ENCODE measurements around the gene RPP38. TPM values are rescaled to one million over a fixed set of nuclear protein-coding genes. Genes with fewer than 3 reads are reported as not detected.
A peak's percentile ranks its signal among the peaks of the same experiment; 100 is the strongest.

The RPP38 gene
- polyA plus RNA-seq, 10 donors: 11.1 to 16.3 (median 13.1) TPM

DNA sequence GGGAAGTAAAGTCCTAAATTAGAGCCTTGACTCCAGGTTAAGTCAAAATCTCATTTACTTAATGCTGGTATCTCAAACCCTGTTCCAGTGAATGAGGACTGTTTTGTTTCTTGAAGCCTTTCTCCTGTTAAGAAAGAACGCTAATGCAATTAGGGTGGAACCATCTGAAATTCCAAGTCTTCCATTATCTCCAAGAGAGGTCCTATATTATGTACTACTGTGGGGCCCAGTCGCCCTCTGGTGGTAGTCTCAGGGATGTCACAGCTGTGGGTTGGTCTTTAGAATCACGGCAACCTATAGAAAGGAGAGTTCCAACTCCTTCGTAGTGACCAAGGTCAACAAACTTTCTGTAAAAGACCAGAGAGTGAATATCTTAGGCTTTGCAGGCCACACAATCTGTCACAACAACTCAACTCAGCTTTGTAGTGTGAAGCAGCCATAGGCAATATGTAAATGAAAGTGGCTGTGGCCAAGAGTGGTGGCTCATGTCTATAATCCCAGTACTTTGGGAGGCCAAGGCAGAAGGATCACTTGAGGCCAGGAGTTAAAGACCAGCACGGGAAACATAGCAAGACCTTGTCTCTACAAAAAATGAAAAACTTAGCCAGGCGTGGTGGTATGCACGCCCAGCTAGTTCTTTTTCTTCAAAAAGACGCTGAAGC, 9.3 kb downstream of the RPP38 start:
- peak; percentile 58 to 82 (median 66) for DNase-seq

DNA sequence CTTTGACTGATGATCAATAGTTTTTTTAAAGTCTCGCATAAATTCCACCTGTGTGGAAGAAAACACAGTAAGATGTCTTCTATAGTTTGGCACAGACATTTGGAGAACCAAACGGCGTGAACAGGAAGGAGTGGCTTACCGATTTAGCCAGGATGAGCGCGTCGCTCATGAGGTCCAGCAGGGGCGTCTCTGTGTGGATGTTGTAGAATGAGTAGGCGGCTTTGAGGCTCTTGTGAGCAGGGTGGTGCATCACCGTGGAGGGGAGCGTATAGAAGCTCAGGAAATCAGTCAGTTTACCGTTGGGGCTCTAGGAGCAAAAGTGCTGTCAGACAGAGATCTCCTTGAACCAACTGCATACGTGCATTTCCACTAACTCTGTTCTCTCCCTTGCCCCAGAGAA, 15.5 kb downstream of the RPP38 start:
- no peak for DNase-seq

DNA sequence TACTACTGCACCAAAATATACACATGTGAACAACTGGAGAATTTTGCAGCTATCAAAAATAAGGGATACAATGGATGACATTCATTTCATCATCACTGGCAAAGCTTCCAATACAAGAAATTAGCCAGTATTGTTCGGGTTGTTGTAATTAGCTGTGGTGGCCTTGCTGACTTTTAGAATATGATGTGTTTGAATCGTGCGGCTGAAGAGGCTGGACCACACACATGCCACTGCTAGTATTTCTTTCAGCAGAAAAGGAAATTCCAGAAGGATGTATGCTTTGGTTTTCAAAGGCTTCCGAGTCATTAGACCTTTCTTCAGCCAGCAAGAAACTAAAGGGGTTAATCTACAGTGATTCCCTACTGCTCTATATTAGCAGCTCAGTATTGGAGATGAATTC, 16.6 kb downstream of the RPP38 start:
- no peak for DNase-seq

DNA sequence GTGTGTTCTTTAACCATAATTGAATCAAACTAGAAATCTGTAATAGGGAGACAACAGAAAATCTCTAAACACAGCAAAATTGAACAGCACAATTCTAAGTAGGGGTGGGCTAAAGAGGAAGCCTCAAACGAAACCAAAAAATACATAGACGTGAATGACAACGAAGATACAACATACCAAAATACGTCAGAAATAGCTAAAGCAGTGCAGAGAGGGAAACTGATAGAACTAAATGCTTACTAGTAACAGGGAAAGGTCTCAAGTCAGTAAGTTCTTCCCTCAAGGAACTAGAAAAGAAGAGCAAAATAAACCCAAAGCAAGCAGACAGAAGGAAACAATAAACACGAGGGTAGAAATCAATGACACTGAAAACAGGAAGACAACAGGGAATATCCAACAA, 19.1 kb downstream of the RPP38 start:
- DNase-seq: no peak

DNA sequence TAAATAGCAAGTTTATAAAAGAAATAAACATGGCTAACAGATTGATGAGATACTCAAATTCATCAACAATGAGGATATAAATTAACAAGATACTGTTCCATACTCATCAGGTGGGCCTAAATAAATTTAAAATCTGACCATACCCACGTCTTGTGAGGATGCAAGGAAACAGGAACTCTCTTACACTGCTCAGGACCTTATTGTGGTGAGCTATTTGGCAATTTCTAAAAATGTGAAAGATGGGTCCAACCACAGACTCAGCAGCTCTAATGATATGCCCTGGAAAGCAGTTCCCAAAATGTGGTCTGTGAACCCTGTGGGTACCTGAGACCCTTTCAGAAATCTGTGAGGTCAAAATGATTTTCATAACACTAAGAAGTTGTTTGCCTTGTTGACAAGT, 21.5 kb downstream of the RPP38 start:
- no peak for DNase-seq

DNA sequence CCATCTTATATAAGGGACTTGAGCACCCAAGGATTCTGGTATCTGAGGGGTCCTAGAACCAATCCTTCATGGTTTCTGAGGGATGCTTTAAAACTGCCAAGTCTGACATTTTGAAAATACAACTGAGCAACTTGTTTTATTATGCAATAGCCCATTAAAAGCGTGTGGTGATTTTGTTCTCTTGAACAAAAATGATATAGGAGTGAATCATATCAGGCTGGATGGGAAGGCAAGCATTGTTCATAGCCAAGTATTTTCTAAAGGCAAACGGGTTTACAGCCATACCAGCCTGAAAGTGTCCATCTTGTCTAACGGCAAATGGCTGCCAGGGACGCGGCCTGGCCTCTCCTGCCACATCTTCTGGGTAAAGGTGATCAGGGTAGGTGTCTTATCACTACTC, 23.4 kb downstream of the RPP38 start:
- DNase-seq: no peak

DNA sequence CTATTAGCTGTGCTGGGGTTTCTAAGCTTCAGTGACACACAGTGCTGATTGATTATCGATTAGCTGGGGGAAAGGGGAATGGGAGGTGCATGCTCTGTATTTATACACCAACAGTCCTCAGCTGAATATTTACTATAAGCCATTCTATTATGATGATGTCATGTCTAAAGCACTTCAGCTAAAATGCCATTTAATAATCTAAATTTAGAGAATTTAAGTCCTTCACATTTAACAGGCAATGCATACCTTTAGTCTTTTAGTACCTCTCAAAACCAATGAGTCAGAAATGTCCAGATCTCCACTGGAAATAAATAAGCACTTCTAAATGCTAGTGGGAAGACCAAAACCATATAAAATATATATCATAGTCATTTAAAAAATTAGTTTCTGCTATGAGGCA, 24.6 kb downstream of the RPP38 start:
- no peak for DNase-seq

DNA sequence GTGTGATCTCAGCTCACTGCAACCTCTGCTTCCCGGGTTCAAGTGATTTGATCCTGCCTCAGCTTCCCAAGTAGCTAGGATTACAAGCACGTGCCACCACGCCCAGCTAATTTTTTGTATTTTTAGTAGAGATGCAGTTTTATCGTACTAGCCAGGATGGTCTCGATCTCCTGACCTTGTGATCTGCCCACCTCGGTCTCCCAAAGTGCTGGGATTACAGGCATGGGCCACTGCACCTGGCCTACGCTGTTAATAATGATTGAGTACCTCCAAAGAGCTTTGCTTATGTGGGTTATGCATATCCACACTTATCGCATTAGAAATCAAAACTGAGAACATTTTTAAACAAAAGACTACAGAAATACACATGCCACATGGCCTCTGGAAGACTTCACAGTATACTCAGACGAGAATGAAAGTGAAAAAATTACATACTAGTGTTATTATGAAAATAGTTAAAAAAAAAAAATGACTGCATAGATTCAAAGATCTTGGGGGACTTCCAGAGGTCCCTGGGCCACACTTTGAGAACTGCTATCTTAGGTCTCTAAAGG, 25.4 kb downstream of the RPP38 start:
- no peak for DNase-seq

DNA sequence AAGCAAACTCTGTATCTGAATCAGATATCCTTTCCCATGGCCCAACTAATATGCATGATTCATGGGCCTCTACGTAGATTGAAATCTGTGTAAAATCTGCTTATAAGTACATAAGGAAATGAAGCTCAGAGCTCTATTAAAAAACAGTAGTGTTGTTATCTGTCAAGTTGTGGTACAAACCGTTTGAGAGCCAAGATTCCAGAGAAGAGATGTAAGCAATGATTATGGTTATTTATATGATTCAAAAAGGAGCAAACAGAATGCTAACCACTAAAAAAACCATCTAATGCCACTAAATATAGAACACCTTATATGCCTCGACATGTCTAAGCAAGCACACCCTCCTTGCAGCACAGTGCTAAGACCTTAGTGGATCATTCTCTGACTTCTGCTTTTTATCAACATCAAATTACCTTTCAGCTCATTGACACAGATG, 26.6 kb downstream of the RPP38 start:
- DNase-seq: peak in 1 of 3 donors; percentile 25

DNA sequence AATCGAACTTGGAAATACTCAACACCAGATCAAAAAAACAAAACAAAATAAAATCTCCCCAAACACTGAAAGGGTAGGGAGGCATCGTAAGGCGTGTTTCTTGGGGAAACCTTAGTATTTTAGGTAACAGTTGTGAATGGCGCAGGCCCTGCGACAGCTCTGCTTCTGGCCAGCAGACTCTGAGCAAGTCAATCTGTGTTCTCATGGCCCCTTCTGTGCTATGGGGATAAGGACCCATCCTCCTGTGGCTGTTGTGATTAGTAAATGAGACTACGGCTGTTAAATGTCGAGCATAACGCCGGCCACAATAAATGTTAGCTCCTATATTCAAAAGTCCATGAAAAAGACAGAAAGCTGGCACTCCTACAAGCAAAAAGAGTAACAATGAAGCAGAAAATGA, 27.0 kb downstream of the RPP38 start:
- DNase-seq: no peak

DNA sequence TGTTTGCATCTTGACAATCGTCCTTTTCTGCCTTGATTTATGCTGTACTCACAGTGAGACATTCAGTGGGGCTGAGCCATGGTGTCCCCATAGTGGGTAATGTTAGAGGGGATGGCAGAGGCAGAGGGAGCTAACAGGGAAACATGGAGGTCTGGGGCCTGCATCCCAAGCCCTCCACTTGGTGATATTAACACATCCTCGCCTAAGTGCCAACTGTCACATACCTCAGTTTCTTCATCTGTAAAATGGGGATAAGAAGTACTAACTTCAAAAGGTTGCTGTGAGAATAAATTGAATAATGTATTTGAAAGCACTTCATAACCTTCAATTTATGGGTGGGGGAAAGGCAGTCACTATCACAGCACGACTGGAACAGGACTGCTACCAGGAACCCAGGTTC, 27.8 kb downstream of the RPP38 start:
- no peak for DNase-seq

DNA sequence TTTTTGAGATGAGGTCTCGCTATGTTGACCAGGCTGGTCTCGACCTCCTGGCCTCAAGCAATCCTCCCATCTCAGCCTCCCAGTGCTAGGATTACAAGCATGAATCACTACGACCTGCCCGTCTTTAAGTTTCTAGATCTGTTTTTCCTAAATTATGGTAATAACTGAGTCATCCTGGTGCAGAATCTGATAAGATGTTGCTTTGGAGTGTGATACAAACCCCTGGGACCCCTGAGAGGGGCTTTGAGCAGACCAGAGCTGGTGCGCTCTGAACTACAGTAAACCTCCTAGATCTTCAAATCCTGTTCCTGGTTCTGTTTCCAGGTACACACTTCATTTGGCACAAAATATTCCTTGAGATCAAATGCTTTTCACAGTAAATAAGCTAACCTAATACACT, 34.2 kb downstream of the RPP38 start:
- DNase-seq: no peak

DNA sequence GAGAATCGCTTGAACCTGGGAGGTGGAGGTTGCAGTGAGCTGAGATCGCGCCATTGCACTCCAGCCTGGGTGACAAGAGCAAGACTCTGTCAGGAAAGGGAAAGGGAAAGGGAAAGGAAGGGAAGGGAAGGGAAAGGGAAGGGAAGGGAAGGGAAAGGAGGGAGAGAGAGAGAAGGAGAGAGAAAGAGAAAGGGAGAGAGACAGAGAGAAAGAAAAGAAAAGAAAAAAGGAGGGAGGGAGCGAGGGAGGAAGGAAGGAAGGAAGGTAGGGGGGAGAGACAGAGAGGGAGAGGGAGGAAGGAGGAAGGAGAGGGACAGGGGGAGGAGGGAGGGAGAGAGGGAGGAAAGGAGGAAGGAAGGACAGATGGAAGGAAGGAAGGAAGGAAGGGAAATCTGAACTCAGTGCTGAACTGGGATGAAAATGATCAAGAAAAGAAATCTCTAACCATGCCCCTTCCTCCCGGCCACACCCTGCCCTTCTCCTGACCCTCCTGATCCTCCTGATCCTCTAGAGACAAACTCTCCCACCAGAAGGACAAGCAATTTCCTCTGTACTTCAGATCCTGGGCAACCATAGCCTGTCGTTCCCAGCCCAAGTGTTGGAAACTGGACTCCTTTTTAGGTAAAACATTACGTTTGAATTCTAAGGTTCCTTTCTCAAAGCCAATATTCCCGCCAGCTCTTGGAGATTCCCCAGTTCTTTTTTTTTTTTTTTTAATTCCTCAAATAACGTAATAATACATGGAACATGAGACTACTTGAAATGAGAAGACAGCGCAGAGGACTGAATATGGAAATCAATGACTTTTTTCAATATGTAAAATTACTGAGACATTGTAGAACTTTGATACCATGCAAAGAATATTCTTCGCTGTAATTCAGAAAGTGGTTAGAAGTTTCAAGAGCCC, 39.2 kb downstream of the RPP38 start:
- no peak for DNase-seq

DNA sequence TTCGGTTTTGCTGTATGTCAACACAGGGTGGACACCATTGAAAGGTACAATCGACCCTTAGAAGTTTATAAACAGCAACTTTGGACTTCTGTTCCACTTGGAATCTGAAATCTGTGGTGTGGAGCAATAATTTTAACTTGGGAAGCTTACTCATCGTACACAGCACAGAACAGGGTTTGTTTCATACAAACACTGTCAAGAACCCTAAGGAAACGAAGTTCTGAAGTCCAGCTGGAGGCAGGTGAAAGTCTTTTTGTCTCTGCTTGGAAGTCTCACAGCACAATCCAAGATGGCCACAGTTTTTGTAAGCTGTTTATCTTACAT, 39.8 kb downstream of the RPP38 start:
- DNase-seq: no peak

DNA sequence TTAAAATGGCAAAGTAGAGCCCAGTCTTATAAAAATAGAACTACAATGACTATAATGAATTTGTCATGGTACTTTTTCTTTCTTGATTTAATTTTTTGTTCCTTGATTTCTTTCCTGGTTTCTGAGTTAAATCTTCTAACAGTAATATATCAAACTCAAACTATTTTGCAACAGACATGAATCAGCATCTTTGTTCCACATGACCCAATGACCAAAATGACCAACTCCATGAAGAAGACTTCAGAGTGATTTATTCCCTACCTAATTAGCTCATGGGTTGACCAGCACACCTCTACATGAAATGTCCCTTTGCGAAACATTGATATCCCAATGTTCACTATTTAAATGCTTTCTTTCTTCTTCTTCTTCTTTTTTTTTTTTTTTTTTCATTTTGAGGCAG, 40.5 kb downstream of the RPP38 start:
- DNase-seq: no peak

DNA sequence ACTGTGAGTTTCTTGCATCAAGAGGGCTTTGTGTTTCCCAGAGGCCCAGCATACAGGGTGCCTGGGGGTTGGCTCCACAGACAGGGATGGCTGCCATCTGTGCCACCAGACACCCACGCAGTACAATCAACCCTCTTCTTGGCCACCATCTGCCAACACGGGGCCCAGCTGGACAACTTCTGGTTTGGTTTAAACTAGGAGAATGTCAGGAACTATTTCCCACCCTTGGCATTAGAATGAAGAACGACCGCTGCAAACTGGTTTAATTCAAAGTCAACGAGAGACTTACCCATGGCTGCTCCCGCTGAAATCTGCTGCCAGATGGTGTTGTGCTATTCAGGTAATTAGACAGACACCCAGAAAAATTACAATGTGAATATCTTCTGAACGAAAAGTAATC, 43.5 kb downstream of the RPP38 start:
- no peak for DNase-seq

DNA sequence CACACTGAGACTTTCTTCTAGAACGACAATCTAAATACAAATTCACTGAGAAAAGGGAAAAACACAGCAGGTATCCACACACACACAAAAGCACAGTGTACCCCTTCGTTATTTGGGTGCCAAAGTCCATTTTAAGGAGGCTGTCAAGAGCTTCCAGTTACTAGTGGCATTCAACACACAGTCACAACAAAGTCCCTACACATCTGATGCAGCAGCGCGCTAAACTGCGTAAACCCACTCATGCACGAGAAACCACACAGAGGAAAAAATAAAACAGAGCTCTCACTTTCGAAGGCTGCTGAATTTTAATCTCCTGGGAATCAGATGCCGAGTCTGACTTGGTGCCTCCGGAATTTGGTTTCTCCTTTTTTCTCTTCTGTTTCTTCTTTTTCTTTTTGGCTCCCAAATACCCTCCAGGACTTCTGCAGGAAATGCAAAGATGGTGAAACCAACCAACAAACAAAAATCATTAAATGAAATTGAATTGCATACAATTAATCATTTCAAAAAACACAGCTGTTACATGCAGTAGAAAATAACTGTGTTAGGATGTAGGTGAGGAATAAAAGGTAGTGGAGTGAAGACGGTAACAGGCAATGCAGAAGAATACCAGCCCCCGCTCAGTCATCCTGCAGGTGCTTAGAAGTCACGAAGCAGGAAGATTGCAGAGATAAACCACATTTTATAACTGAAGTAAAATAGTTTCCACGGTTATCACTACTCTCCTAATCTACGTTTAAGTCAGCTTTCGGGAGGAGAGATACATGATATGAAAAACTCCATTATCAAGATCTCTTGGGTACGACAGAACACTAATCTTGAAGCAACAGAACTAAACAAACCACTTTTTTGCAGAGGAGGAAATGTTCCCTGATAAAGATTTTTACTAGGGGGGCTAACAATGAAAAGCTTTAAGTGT, 44.2 kb downstream of the RPP38 start:
- DNase-seq: no peak

DNA sequence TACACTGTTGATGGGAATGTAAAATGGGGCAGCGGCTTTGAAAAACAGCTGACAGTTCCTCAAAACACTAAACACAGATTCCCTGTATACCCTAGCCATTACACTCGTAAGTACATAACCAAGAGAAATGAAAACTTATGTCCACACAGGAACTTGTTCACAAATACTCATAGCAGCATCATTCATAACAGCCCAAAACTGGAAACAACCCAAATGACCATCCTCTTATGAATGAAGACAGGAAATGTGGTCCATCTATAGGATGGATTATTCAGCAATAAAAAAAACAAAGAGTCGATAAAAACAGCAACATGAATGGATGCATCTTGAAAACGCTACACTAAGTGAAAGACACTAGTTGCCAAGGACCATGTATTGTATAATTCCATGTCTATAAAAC, 47.6 kb downstream of the RPP38 start:
- peak in 1 of 3 donors; percentile 35 for DNase-seq

DNA sequence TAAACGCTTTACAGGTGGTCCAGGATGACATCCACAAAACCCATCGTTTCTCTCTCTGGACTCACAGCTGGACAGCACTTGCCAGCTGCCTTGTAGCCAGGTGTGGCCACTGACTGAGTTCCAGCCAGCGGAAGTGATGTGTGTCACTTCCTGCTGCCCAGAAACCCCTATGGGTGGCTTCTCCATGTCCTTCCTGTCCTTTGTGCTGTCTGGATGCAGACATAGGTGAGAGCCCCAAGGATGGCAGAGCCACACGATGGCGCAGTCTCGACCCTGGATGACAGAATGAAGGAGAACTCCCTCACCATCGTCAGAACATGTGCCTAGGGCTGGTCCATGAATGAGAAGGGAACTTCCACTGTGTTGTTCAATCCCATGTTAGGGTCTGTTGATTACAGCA, 49.2 kb downstream of the RPP38 start:
- DNase-seq: peak in 1 of 3 donors; percentile 6

DNA sequence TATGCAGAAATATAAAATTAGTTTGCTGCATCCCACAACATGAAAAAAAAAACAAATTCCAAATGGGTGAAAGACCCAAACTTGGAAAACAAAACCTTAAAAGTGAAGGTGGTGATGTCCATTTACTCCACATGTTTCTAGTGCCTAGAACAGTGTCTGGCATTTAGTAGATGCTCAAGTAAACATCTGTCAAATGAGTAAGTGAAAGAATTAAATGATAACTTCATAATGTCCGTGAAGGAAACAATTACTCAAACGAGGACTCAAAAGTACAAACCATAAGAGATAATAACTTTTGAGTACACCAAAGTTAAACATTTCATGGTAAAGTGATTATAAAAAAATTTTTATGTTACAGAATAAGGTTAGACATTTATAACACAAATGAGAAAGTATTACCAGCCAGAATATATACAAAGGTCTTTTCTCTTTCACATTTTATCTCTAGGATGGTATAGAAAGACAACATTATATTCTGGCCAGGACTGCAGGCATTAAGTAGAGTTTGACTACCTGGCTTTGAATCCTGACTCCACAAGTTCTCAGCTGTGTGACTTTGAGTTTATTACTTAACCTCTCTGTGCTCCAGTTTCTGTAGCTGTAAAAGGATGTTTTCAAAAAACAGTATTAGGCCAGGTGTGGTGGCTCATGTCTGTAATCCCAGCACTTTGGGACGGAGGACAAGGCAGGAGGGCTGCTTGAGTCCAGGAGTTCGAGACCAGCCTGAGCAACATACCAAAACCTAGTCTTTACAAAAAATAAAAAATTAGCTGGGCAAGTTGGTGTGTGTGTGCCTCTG, 50.6 kb downstream of the RPP38 start:
- no peak for DNase-seq
